Kasumi-1 (cell line): Measurements from ENCODE around the gene FOXP2.

Experiments
- DNase-seq, 2 experiments: peaks; one replicate each; lab custom pipeline; 2025; lab: John Stamatoyannopoulos, UW

The FOXP2 gene

GRCh38 chr7:114657279-114657678 lies 242.7 kb downstream of the FOXP2 start:
- no peak for DNase-seq

GRCh38 chr7:114658216-114658615 lies 243.6 kb downstream of the FOXP2 start:
- DNase-seq: no peak

GRCh38 chr7:114659409-114660125 lies 245.0 kb downstream of the FOXP2 start:
- no peak for DNase-seq

- no peak for DNase-seq
Measured at GRCh38 chr7:114660126-114660486, 245.5 kb downstream of the FOXP2 start.

DNA sequence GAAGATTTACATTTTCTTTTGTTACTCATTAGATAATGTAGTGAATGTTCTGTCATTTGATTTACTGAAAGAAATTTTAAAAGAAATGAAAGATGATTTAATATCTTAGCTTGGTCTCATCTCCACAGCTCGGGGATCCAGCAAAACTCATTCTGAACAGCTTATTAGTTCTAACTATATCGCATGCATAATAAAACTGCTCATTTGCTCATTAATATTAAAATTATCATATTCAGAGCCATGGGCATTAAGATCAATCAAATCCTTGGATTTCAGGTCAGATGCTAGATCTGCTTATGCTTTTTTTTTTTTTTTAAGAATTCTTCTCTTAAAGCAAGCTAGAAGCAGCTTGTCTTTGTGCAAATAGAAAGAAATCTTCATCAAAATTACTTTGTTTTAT lies 246.1 kb downstream of the FOXP2 start:
- no peak for DNase-seq

DNA sequence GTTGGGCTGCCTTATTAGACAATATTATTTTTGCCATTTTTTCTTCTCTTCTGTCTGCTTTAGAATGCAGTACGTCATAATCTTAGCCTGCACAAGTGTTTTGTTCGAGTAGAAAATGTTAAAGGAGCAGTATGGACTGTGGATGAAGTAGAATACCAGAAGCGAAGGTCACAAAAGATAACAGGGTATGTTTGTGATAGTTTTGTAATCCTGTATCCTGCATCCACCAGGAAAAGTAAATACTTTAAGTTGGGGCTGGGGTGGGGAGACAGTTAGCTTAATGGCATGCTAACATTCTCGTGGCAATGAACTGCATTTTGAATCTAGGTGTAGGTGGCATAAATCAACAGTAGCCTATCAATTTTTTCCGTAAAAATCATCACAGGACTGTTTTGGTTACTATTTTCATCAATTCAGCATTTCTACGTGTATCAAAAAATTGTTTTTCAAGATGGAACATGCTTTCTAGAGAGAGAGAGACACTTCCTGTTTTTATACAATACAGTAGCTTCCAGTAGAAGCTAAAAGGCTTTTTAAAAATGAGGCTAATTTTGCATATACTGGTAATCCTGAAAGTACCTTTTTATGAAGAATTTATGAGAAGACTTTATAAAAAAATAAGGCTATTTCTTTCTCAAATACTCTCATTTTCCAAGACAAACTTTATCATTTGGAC lies 247.5 kb downstream of the FOXP2 start:
- DNase-seq: peak in 1 of 2 experiments; percentile 13

DNA sequence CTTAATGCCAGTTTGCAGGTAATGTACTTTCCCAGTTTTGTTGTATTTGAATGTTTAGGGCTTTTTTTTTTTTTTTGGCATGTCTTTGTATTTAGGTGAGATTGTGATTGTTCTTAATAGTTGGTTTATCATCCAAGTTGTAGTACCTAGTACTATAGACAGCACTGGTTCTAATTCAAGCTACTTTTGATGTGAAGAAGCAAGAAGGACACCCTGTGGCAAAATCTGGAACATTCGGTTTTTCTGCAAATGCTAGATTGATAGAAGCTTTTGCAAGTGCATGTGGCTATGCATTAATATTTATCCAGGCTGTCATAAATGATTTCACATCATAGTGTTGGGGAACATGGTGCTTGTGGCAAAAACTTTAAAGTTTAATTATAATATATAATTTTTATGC lies 248.9 kb downstream of the FOXP2 start:
- peak; percentile 51 to 73 for DNase-seq

- DNase-seq: no peak
Measured at GRCh38 chr7:114670676-114671075, 256.1 kb downstream of the FOXP2 start.

GRCh38 chr7:114671563-114672123 lies 257.0 kb downstream of the FOXP2 start:
- DNase-seq: no peak

- no peak for DNase-seq
Measured at GRCh38 chr7:114678116-114678515, 263.5 kb downstream of the FOXP2 start.

DNA sequence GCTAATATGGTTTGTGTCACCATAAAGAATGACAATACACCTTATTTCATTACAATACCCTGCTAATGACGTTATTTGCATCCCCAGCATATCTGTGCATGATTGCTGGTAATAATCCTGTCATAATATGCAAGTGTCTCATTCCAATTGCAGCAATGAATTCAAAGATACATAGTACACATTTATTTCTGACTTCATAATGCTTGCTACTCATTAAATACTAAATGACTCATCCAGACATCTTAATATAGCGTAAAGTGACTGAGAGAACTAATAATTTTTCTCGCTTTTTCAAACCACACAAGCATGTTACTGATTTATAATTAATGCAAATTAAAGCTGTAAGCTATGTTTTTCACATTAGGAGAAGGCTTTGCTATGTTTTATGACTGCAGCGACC lies 272.6 kb downstream of the FOXP2 start:
- no peak for DNase-seq

DNA sequence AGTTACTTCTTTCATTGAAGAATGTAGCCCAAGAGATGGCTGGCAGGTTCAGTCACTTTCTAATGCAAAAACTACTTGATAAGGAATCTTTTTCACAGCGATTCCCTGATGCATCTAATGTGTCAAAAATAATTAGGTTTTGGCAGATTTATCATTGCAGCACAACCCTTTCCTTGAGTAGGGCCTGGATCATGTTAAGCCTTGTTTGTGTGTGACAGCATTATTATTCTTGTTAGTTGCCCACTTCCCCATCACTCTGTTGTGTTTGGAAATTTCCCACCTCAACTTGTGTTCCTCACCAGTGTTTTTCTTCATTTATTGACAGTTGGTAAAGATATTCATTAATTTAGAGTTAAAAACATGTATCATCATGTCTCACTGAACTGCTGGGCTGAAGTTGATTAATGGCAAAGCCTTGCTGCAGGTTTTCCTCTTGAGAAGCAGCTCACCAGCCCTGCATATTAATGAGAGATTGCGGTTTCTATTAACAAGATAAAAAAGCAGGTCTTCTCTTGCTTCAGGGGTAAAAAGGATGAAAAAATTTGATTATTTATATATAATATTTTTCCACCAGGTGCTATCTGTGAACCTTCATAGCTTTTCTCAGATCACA lies 273.9 kb downstream of the FOXP2 start:
- DNase-seq: no peak

- no peak for DNase-seq
Measured at GRCh38 chr7:114689406-114689805, 274.8 kb downstream of the FOXP2 start.

DNA sequence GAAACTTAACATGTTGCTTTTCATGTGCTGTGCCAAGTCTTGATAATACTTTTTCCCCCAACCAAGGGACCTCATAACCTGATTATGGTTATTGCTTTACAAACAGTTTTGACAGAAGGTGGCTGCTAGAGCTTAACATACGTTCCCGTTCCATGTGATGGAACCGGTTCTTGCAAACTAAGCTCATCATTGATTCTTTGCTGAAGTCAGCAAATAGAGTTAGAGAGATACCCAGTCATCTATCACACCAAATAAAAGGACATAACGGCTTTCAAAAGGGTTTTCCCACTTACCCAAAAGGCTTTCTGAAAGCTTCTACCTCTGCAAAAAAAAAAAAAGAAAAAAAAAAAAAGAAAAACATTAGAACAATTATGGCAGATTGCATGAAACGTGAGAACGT lies 277.0 kb downstream of the FOXP2 start:
- no peak for DNase-seq

DNA sequence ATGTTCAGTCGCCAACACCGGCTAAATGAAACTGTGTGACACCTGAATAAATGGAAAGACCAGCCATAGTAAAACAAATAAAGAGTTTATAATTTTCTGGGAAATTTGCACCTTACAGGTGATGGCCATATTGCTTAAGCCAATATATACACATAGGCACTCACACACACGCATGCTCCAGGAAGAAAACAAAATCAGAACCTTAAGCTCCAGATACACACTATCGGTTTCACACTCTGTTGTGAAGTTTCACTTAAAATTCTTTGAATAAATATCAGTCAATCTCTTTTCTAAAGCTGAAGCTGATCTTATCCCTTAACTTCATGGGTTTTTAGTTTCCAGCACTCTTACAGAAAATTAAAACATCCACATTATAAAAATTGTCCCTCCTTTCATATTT lies 280.6 kb downstream of the FOXP2 start:
- DNase-seq: no peak

DNA sequence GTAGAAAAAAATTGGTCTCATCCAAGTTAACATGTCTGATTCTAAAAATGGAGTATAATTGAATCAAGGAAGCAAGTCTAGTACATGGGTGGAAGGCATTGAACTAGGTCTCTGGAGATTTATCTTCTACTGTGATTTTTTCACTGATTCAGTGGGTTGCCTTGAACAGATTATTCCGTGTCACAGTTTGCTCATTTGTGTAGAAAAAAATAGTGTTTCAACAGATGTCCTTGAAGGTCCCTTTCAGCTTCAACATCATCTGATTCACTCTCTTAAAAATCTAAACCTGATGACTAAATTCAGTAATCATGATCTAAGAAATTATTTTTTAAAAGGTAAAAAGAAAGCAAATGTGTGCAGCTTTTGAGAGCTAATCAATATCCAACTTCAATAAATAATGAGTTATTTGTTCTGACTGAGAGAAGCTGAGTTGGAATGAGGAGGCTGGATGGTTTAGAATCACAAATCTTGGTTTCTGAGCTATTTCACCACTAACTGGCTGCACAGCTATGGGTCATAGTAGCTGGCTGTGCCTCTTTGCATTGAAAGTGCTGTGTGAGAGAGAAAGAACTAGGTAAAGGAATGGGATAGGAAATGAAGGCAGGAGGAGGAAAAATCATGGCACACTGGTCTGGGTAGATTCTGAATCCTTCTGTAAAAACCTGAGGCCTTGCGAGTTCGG lies 285.8 kb downstream of the FOXP2 start:
- no peak for DNase-seq

DNA sequence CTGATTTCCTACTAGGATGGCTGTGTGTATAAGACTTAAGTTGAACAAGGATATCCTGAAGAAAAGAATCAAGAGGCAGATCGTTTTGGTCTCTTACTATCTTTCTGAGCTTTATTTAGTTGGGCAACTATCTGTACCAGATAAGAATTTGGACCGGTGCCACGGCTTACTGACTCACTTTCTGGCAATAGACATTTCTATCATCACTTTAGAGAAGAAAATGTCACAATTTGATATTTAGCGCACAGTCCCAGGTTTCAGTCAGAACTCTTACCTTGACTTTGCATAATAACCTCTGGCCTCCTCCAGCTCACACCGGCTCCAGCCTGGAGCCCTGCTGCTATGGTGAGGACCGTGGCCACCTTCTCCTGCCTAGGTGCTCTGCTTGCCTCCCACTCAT lies 289.1 kb downstream of the FOXP2 start:
- no peak for DNase-seq

DNA sequence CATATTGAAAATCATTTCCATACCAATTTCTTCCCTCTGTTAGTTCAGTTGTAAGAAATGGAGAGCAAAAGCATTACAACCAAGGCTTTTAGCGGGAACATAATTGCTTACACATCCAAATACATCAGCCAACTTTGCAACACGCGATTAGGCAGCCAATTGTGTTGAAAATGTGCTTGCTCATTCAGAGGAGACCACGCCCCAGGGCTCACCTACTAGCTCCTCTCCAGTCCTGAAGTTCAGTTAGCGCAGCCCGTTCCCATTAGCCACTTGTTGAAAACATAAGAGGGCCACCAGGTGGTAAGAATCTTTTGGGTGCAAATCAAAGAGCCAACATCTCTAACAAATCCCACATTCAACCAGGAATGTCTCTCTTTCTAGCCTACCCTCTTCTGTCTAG lies 294.0 kb downstream of the FOXP2 start:
- DNase-seq: no peak

DNA sequence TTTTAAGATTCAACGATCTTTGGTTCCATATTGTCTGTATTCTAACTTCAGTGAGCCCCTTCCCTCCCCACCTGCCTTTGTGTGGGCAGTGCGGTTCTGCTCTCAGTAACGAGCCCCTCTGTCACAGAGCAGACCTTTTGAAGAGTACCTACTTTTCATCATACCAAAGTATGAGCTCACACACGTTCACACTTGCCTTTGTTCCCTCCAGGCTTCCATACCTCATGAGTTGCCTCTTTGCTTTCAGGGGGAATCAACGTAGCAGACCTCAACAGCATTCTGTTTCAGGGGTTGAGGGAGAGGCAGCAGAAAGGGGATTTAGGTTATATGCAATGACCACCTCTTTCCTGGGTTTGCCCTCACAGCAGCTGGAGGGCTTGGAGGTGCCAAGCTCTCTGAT lies 295.9 kb downstream of the FOXP2 start:
- DNase-seq: no peak

GRCh38 chr7:114711241-114711640 lies 296.6 kb downstream of the FOXP2 start:
- DNase-seq: no peak

DNA sequence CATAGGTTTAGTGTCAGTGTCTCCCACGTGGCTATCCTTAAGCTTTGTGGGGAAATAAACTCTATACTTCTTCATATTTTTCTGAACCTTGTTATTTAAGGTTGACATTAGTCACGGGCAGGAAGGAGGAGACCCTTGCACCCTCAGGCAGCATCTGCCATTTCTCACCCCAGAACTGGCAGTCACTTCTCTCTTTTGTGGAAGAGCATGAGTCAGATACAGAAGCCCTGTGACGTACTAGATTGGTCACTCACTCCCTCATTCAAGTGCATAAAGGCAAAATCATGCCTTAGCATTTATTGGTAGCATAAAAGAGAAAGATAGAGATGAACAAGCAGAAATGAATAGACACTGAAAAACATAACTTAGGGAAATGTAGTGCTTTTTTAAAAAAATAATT lies 301.3 kb downstream of the FOXP2 start:
- peak in 1 of 2 experiments; percentile 6 for DNase-seq

DNA sequence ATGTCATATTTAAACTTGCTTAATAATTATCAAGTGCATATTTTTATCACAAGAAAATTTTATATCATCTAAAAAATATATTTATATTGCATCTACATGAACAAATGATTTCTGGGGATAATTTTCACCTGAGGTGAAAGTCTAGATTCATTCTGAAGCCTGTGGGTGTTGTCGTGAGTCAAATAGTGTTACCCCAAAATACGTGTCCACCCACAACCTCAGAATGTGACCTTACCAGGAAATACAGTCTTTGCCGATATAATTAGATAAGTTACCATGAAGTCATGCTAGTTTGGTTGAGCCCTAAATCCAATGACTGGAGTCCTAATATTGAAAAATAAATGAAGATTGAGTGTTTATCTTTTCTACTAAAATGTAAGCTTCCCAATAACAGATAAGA lies 304.2 kb downstream of the FOXP2 start:
- DNase-seq: no peak

DNA sequence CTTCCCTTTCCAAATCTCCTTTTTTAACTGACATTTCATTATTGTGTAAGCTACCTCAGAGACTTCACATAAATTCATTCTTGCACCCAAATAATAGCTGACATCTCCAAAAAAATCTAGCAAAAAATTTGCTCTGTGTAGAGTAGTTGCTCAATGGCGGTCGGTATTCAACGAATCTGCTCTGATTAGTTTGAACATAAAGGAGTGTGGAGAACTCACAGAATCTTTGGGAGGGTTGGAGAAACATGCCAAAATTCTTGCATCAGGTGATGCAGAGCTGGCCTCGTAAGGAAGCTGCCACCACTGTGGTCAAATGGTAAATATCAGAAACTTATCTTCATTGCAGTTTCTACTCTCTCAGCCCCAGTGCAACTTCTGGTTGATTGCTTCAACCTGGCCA lies 306.1 kb downstream of the FOXP2 start:
- DNase-seq: no peak
